A549 (cell line): ENCODE measurements around the gene CRELD1. TPM values are rescaled to one million over a fixed set of nuclear protein-coding genes. Genes with fewer than 3 reads are reported as not detected.

Experiments used
- ATAC-seq, 2 experiments: fragments of 200-7000 bp in 1 of 2; fragments of >200 bp in 1 of 2; cut with Nextera tagmentation in 1 of 2; cut with Tn5 transposase in 1 of 2; 3 replicates each; pipeline versions ENCODE4 v1.8.0 to v1.9.1; 2018 to 2020; ENCODE audit warnings: mild to moderate bottlenecking in 1 of 2, moderate library complexity in 1 of 2
- CTCF ChIA-PET: fragments of 300-600 bp; sonication (Branson Sonifier 250); formaldehyde crosslinking; extraction: SDS; loops from one replicate; lab custom pipeline; 2021; ENCODE audit warnings: antibody characterized with exemption, inconsistent platforms; lab: Yijun Ruan, JAX
- POLR2A ChIA-PET: fragments of 350-600 bp; formaldehyde crosslinking; extraction: SDS; loops from one replicate; lab custom pipeline; 2021; ENCODE audit warnings: antibody characterized with exemption, inconsistent platforms; lab: Yijun Ruan, JAX
- DNase-seq, 2 experiments: peaks; one replicate each; pipeline versions ENCODE4 v3.0.0 to v3.0.0-alpha.2; 2011 to 2016; ENCODE audit warnings: low read depth in 1 of 2, low spot score in 1 of 2
- FAIRE-seq: peaks from 2 replicates; lab custom pipeline; 2011; peaks lifted over from hg19 to GRCh38; lab: Jason Lieb, UNC
- H3K27ac ChIP-seq, 2 experiments: fragments of >200 bp; sonication (Bioruptor Twin); formaldehyde crosslinking; 3 replicates each; pipeline ENCODE4 v1.5.1; 2016 to 2017
- H3K4me1 ChIP-seq: fragments of >200 bp; sonication (Bioruptor Twin); formaldehyde crosslinking; 3 replicates; pipeline ENCODE4 v1.6.1; 2016
- H3K4me2 ChIP-seq: fragments of >200 bp; sonication (Bioruptor Twin); formaldehyde crosslinking; 3 replicates; pipeline ENCODE4 v1.6.1; 2016
- H3K4me3 ChIP-seq: fragments of >200 bp; sonication (Bioruptor Twin); formaldehyde crosslinking; 3 replicates; pipeline ENCODE4 v1.5.1; 2016
- H3K9me3 ChIP-seq: fragments of >200 bp; sonication (Bioruptor Twin); formaldehyde crosslinking; 3 replicates; pipeline ENCODE4 v1.6.1; 2016
- BCL3 ChIP-seq: fragments of >200 bp; sonication (Bioruptor Twin); formaldehyde crosslinking; IDR thresholded peaks from 3 replicates; pipeline ENCODE4 v1.6.1; 2016
- CEBPB ChIP-seq, 2 experiments: fragments of >200 bp in 1 of 2; sonication (Bioruptor Twin) in 1 of 2; formaldehyde crosslinking in 1 of 2; IDR thresholded peaks; 2 replicates each; pipeline ENCODE4 v1.6.1; 2012 to 2016
- CHD4 ChIP-seq: fragments of 200-600 bp; sonication (generic); IDR thresholded peaks from 2 replicates; pipeline ENCODE4 v1.6.1; 2016; ENCODE audit warnings: antibody characterized with exemption, mild to moderate bottlenecking, borderline replicate concordance
- ELK1 ChIP-seq: fragments of 150-350 bp; IDR thresholded peaks from 2 replicates; pipeline ENCODE4 v1.6.1; 2014; ENCODE audit warnings: low read depth, mild to moderate bottlenecking, low read length
- EP300 ChIP-seq, 2 experiments: fragments of >200 bp; sonication (Bioruptor Twin); formaldehyde crosslinking; IDR thresholded peaks; 2 replicates in 1 of 2; 3 replicates in 1 of 2; pipeline ENCODE4 v1.6.1; 2016 to 2017
- ESRRA ChIP-seq: fragments of 150-350 bp; IDR thresholded peaks from 2 replicates; pipeline ENCODE4 v1.6.1; 2014; ENCODE audit warnings: mild to moderate bottlenecking, low read length, borderline replicate concordance
- FOSB ChIP-seq: fragments of 250-450 bp; sonication (Bioruptor Pico); IDR thresholded peaks from 2 replicates; pipeline ENCODE4 v1.5.0; 2020; ENCODE audit warnings: mild to moderate bottlenecking, moderate library complexity
- GATA3 ChIP-seq: IDR thresholded peaks from 2 replicates; pipeline ENCODE4 v1.6.1; 2012; ENCODE audit warnings: borderline replicate concordance
- HES2 ChIP-seq: fragments of >200 bp; sonication (Bioruptor Twin); formaldehyde crosslinking; IDR thresholded peaks from 2 replicates; pipeline ENCODE4 v1.6.1; 2016
- HOXA7 ChIP-seq: fragments of 250-450 bp; sonication (Bioruptor Pico); IDR thresholded peaks from 2 replicates; pipeline ENCODE4 v1.5.0; 2020; ENCODE audit warnings: mild to moderate bottlenecking, moderate library complexity
- HOXB5 ChIP-seq: fragments of 250-450 bp; sonication (Bioruptor Pico); IDR thresholded peaks from 2 replicates; pipeline ENCODE4 v1.5.0; 2020; ENCODE audit warnings: mild to moderate bottlenecking, moderate library complexity
- JUN ChIP-seq, 2 experiments: fragments of >200 bp; sonication (Bioruptor Twin); formaldehyde crosslinking; IDR thresholded peaks; 2 replicates in 1 of 2; 3 replicates in 1 of 2; pipeline ENCODE4 v1.6.1; 2016 to 2017
- JUNB ChIP-seq: fragments of >200 bp; sonication (Bioruptor Twin); formaldehyde crosslinking; IDR thresholded peaks from 2 replicates; pipeline ENCODE4 v1.6.1; 2016
- KDM5A ChIP-seq: fragments of 200-600 bp; sonication (generic); IDR thresholded peaks from 2 replicates; pipeline ENCODE4 v1.6.1; 2016; ENCODE audit warnings: antibody characterized with exemption, mild to moderate bottlenecking
- MAZ ChIP-seq: fragments of 150-350 bp; IDR thresholded peaks from 2 replicates; pipeline ENCODE4 v1.6.1; 2014; ENCODE audit warnings: antibody characterized with exemption, low read depth, low read length, borderline replicate concordance
- MYC ChIP-seq: IDR thresholded peaks from 2 replicates; pipeline ENCODE4 v1.6.1; 2012; ENCODE audit warnings: mild to moderate bottlenecking, inconsistent platforms, low read length, improper control_type of control experiment, borderline replicate concordance
- POLR2AphosphoS2 ChIP-seq: conservative IDR thresholded peaks from 2 replicates; pipeline ENCODE4 v1.6.1; 2012; ENCODE audit warnings: low read length, improper control_type of control experiment, inconsistent platforms
- RAD21 ChIP-seq, 2 experiments: fragments of >200 bp in 1 of 2; sonication (Bioruptor Twin) in 1 of 2; formaldehyde crosslinking in 1 of 2; IDR thresholded peaks in 1 of 2; conservative IDR thresholded peaks in 1 of 2; 2 replicates in 1 of 2; 3 replicates in 1 of 2; pipeline ENCODE4 v1.6.1; 2012 to 2018; ENCODE audit warnings: inconsistent platforms in 1 of 2
- RCOR1 ChIP-seq: fragments of 150-350 bp; IDR thresholded peaks from 2 replicates; pipeline ENCODE4 v1.6.1; 2014; ENCODE audit warnings: antibody characterized with exemption, low read length, low read depth
- RFX5 ChIP-seq: fragments of 450-650 bp; IDR thresholded peaks from 2 replicates; pipeline ENCODE4 v1.7.1; 2014; ENCODE audit warnings: antibody characterized with exemption, mild to moderate bottlenecking, moderate library complexity
- SMC3 ChIP-seq: fragments of >200 bp; sonication (Bioruptor Twin); formaldehyde crosslinking; IDR thresholded peaks from 3 replicates; pipeline ENCODE4 v1.6.1; 2018; ENCODE audit warnings: inconsistent platforms
- TP53 ChIP-seq: fragments of 250-450 bp; sonication (Bioruptor Pico); IDR thresholded peaks from 2 replicates; pipeline ENCODE4 v1.5.0; 2021; ENCODE audit warnings: mild to moderate bottlenecking, moderate library complexity
- ZNF302 ChIP-seq: fragments of 250-450 bp; sonication (Bioruptor Pico); IDR thresholded peaks from 2 replicates; pipeline ENCODE4 v1.9.0; 2021; ENCODE audit warnings: inconsistent platforms, mild to moderate bottlenecking, moderate library complexity
- WGBS: methylation state at CpG from one replicate; pipeline ENCODE4 v1.1.6; 2017; ENCODE audit errors: missing lambda C conversion rate; 5-methylcytosine and 5-hydroxymethylcytosine counted together
- polyA plus RNA-seq, 4 experiments: library from polyadenylated mRNA; depleted of rRNA in 3 of 4; stranded (reverse); fragments of >200 nt; fragmentation: RNase III in 1 of 4; extraction: RNeasy Plus Mini Kit Qiagen cat#74134 plus additional on column Dnase treatment in 1 of 4; gene quantifications; 2 replicates in 3 of 4; 3 replicates in 1 of 4; pipeline ENCODE4 v1.2.3, GENCODE V29; 2011 to 2017

The CRELD1 gene
- polyA plus RNA-seq, 2 of the 4 experiments (the other 2 are of a cell fraction): 11.1 to 13.9 TPM

- no peak for TF ChIP-seq CEBPB (IDR thresholded peaks at IDR 0.05)
- TF ChIP-seq JUN (IDR thresholded peaks at IDR 0.05): no peak
- no peak for TF ChIP-seq BCL3
- ChIA-PET CTCF (interaction anchor here (8.6 kb wide), 1 partner anchor 20 kb away, joined by 146 read pairs; no protein-coding TSS in a partner anchor), POLR2A (no interaction called here)
- WGBS: 93% methylated on average over 15 of the region's 23 CpGs
- H3K4me1 ChIP-seq: peaks cover 4% of the 10 kb centered on the region; the same call in 1 of the 3 replicates
- H3K4me2 ChIP-seq: no peak overlapping the region
- ATAC-seq (no peak), DNase-seq (no peak), FAIRE-seq (no peak)
- 0 out of 3 replicates have a peak, but pooled peaks cover 5% of the 10 kb centered on the region for H3K9me3 ChIP-seq
- no peak overlapping the region for H3K27ac ChIP-seq
- no peak overlapping the region for H3K4me3 ChIP-seq
Observed at GRCh38 chr3:9928158-9928557, 5.5 kb upstream of the CRELD1 start.

GRCh38 chr3:9930804-9931418, 2.7 kb upstream of the CRELD1 start:
- H3K9me3 ChIP-seq: 0 out of 3 replicates have a peak, but pooled peaks cover 5% of the 10 kb centered on the region
- no peak overlapping the region for H3K4me2 ChIP-seq
- WGBS: 89% methylated on average over 4 of the region's 4 CpGs
- DNase-seq (no peak), ATAC-seq (no peak), FAIRE-seq (no peak)
- TF ChIP-seq ESRRA (no peak), RFX5 (no peak), RAD21 (conservative IDR thresholded peaks at IDR 0.05 in 1 of 2, IDR thresholded peaks at IDR 0.05 in 1 of 2) (0 out of 5 replicates have a peak, but pooled peaks have one; percentile 10 to 13)
- CTCF ChIA-PET: interaction anchor here (0.6 to 8.6 kb wide), 13 partner anchors 10 to 808 kb away, joined by 3 to 146 read pairs (median 9); partner anchors contain the start of genes IL17RC, IL17RE and RPUSD3
- no peak overlapping the region for H3K4me3 ChIP-seq
- POLR2A ChIA-PET: interaction anchor here (0.7 kb wide), 1 partner anchor 176 kb away, joined by 3 read pairs; no protein-coding TSS in a partner anchor
- H3K27ac ChIP-seq: no peak overlapping the region
- H3K4me1 ChIP-seq: peaks cover 17% of the 10 kb centered on the region

GRCh38 chr3:9932535-9932842, 1.1 kb upstream of the CRELD1 start:
- ATAC-seq (no peak; a peak in 1 of 6 replicates), DNase-seq (no peak), FAIRE-seq (no peak)
- 0 out of 3 replicates have a peak, but pooled peaks cover 5% of the 10 kb centered on the region for H3K9me3 ChIP-seq
- TF ChIP-seq POLR2AphosphoS2: no peak
- TF ChIP-seq KDM5A: no peak
- 0 out of 5 replicates have a peak, but pooled peaks of 1 of the 2 experiments have one; percentile 11 for TF ChIP-seq JUN (IDR thresholded peaks at IDR 0.05)
- no peak for TF ChIP-seq HES2
- TF ChIP-seq FOSB (CRISPR knock-in tag): no peak
- CTCF ChIA-PET: interaction anchor here (0.6 to 8.6 kb wide), 41 partner anchors 11 to 527 kb away, joined by 3 to 146 read pairs (median 5); partner anchors contain the start of genes ARPC4, CIDEC, FANCD2 and IL17RC
- 42% methylated on average over 13 of the region's 13 CpGs for WGBS
- H3K4me3 ChIP-seq: peak overlapping the region; percentile 73
- peak overlapping the region; percentile 85 to 93 for H3K27ac ChIP-seq
- peak overlapping the region; percentile 96 for H3K4me2 ChIP-seq
- H3K4me1 ChIP-seq: peaks cover 17% of the 10 kb centered on the region
- POLR2A ChIA-PET: interaction anchor here (0.7 to 2.6 kb wide), 10 partner anchors 9 to 140 kb away, joined by 3 to 53 read pairs (median 7); partner anchors contain the start of genes ARPC4 and RPUSD3

GRCh38 chr3:9932843-9933560, 632 bp upstream of the CRELD1 start:
- Histone ChIP-seq H3K4me2 (peak overlapping the region; percentile 96), H3K4me1 (peaks cover 17% of the 10 kb centered on the region), H3K9me3 (0 out of 3 replicates have a peak, but pooled peaks cover 5% of the 10 kb centered on the region), H3K27ac (peak overlapping the region; percentile 85 to 93), H3K4me3 (peak overlapping the region; percentile 73)
- CTCF ChIA-PET: interaction anchor here (0.6 to 8.6 kb wide), 46 partner anchors 10 to 528 kb away, joined by 3 to 146 read pairs (median 5); partner anchors contain the start of genes ARPC4, CIDEC, FANCD2 and IL17RC
- DNase-seq (peak; percentile 74 to 76), FAIRE-seq (no peak), ATAC-seq (peak; percentile 77 to 89)
- POLR2A ChIA-PET: interaction anchor here (0.7 to 2.6 kb wide), 17 partner anchors 8 to 140 kb away, joined by 3 to 53 read pairs (median 6); partner anchors contain the start of genes ARPC4, JAGN1, PRRT3 and RPUSD3
- under 1% methylated on average over 29 of the region's 77 CpGs for WGBS
- TF ChIP-seq HOXA7 (CRISPR knock-in tag) (no peak), JUNB (no peak), HES2 (no peak), ZNF302 (CRISPR knock-in tag) (no peak), ELK1 (no peak), TP53 (CRISPR knock-in tag) (no peak), MYC (no peak; the same call in 1 of the 2 replicates), HOXB5 (CRISPR knock-in tag) (no peak), SMC3 (peak; percentile 69), ESRRA (no peak), GATA3 (peak; percentile 9; the same call in 1 of the 2 replicates), CHD4 (no peak), EP300 (IDR thresholded peaks at IDR 0.05) (no peak), RCOR1 (no peak), MAZ (no peak)
